GM23248 (cell line): ENCODE measurements around the gene JUN.

ENCODE experiments used
- EZH2 ChIP-seq: fragments of 200-600 bp; sonication (generic); IDR thresholded peaks from 2 replicates; pipeline ENCODE4 v1.6.1; 2018; ENCODE audit warnings: antibody characterized with exemption, mild to moderate bottlenecking; ENCODE audit not compliant: insufficient read depth, poor library complexity, severe bottlenecking
- EZH2phosphoT487 ChIP-seq: fragments of 200-600 bp; sonication (generic); IDR thresholded peaks from 2 replicates; pipeline ENCODE4 v1.6.1; 2018; ENCODE audit warnings: antibody characterized with exemption, moderate library complexity, mild to moderate bottlenecking, low read depth; ENCODE audit not compliant: insufficient read depth

- TF ChIP-seq EZH2phosphoT487 = no peak
- TF ChIP-seq EZH2 = no peak
Observed at GRCh38 chr1:58830291-58830690, 46.4 kb upstream of the JUN start.
